NCI-H82 treated with DMSO at 0.1 percent for 48 hours (cell line): ENCODE results near the gene ABLIM2.

ENCODE experiments used
- DNase-seq: peaks from one replicate; lab custom pipeline; 2025; ENCODE audit not compliant: unreplicated experiment; lab: John Stamatoyannopoulos, UW

Gene ABLIM2

DNA sequence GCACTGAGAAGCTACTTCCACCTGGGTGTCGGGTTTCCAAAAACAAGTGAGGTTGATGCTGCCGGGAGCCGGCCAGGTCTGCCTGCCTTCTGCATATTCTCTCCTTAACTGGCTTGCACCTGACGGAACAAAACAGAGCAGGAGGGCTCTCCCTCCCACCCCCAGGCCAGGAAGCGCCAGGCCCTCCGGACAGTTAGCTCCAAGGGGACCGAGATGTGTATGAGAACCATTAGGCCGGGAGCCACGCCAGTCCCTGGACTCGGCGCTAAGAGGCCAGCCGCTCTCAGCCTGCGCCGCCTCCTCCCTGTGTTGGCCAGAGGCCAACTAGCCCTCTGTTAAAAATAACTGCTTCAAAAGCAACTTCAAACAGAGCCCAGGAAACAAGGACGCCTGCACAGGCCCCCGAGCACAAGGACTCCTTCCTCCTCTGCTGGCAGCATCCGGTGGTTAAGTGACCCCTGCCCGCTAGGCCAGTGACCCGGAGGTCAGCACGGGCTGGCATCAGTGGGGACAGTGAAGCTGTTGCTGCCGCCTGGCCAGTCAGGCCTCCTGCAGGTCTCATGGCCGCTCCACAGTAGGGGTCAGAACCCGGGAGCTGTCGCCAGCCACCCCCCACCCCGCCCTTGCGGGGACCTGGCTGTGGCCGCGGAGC is 107.9 kb downstream of the ABLIM2 start:
- DNase-seq = no peak

- DNase-seq = no peak
Observed at GRCh38 chr4:8050180-8050554, 108.4 kb downstream of the ABLIM2 start.

- DNase-seq = no peak
Observed at GRCh38 chr4:8048856-8049676, 109.5 kb downstream of the ABLIM2 start.

DNA sequence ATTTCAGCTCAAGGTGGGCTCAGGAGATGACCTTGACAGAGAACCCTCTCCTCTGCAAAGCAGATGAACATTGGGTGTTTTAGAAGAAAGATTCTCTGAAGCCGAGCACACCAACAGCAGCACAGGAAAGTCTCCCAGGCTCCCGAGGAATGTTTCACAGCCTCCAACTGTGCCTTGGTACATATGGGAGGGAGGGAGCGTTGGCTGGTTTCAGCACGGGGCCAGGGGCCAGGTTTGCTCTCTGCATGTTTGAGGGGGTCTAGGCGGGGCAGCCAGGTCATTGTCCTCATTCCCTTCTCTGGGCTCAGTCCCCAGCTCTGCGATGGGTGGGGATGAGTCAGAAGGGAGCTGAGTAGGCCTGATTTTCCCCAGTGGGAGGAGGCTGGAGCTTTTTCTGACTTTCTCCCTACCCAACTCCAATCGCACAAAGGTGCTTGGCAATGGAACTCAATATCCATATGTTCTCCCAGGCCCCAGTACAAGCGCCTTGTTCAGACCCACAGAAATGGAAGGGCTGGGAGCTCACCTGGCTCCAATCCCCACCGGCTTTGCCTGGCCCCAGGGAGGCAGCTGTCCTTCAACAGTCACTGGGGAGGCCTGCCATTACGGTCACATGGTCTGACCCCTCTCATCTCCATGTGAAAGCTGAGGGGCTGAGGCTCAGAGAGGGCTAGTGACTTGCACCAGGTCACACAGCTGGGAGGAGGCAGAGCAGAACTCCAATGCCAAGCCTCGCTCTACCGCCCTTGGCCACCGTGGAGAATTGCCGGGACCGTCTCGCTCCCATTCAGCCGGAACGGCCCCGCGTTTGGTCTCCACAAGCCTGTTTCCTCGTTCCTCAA is 110.6 kb downstream of the ABLIM2 start:
- no peak for DNase-seq

DNA sequence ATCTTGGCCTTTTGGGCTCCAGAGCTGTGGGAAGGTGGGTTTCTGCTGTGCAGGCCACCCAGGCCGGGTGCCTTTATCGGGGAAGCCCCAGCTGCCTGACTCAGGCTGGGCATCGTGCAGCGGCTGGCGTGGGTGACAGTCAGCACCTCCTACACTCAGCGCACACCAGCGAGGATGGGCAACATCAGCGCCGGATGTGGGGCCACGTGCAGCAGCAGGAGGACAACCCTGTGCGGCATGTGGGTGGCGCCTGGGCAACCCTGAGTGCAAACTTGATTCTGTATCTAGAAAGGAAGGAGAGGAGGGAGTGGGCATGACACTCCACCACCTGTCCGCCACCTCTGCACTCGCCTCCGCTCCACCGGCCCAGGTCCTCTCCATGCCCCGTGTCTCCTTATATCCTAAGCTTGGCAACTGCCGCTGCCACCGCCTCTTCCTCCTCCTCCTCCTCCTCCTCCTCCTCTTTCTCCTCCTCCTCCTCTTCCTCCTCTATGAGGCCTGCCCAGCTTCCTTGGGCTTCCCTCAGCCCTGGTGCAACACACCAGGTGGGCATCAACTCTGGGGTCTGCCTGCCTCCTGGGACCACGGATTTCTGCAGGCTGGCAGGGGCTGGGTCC is 111.6 kb downstream of the ABLIM2 start:
- no peak for DNase-seq

GRCh38 chr4:8045909-8046308 is 112.7 kb downstream of the ABLIM2 start:
- DNase-seq = no peak

GRCh38 chr4:8044699-8045098 is 113.9 kb downstream of the ABLIM2 start:
- peak; percentile 21 for DNase-seq

GRCh38 chr4:8044244-8044643 is 114.4 kb downstream of the ABLIM2 start:
- DNase-seq = no peak

DNA sequence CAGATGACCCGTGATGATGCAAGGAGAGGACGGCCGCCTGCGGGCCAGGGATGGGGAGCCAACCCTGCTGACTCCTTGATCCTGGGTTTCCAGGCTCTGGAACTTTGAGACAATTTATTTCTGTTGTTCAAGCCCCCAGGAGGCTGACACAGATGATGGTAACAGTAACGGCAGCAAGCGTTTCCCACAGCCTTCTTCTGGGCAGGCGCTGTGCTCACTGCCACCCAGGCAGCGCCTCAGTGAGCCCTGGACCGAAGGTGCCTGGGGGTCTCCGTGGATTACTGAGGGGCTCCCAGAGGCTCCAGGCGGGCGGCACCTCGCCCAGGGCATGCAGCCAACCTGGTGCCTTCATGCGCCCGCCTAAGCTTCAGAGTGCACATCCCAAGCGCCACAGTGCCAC is 115.0 kb downstream of the ABLIM2 start:
- no peak for DNase-seq

DNA sequence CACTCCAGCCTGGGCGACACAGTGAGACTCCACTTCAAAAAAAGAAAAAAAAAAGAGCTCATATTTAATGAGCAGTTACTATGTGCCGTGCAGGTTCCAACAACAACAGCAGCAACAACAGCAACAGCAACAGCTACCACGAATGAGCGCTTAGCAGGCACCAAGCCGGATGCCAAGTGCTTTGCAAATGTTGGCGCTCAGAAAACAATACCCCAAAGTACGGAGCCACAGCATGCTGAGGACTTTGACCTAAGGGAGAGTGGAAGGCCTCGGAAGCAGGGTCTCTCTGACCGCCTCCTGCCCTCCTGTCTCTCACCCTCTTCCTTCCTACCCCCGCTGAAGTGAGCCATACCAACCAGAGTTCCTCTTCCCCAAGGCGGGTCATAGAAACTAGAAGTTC is 116.7 kb downstream of the ABLIM2 start:
- DNase-seq = no peak

- DNase-seq = no peak
Observed at GRCh38 chr4:8041172-8041571, 117.4 kb downstream of the ABLIM2 start.

- no peak for DNase-seq
Observed at GRCh38 chr4:8040607-8041006, 118.0 kb downstream of the ABLIM2 start.

DNA sequence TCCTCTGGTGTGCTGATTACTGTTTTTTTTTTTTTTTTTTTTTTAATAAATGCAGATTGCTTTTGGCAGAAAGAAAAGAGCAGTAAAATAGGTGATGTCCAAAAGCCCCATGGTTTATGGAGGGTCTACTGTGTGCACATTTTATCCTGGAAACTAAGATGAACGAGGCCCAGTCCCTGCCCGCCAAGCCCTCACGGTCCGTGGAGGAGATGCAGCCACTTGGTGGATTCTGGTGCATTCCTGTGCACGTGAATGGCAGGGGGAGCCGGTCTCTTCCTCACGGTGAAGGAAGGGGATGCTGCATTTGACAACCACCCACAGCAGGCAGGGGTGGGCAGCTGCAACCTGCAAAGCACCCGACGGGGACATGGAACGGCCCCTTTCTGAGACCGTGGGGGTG is 118.8 kb downstream of the ABLIM2 start:
- no peak for DNase-seq

GRCh38 chr4:8039290-8039689 is 119.3 kb downstream of the ABLIM2 start:
- no peak for DNase-seq

DNA sequence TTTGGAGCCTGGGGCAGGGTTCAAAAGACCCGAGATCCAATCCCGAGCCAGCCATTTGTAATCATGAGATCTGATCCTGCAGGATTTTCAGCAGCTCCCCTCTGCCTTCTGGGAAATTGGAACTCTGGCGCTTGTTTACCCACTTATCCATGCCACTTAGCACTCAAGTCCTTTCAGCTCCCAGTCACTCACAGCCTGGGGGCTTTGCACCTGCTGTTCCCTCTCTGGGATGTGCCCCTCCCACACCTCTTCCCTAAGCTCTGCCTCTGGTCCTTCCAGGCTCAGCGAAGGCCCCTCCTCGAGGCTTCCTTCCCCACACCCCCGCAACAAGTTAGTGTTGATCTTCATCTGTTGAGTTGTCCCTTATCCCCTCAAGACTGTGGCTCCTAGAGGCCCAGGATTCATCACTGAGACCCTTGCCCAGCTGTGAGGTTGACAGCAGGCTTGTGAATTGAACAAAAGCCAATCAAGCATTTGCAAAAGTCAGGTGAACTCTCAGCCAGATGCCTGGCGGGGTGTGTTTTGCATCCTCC is 119.8 kb downstream of the ABLIM2 start:
- DNase-seq = no peak

- no peak for DNase-seq
Observed at GRCh38 chr4:8038083-8038482, 120.5 kb downstream of the ABLIM2 start.

- no peak for DNase-seq
Observed at GRCh38 chr4:8037150-8037769, 121.4 kb downstream of the ABLIM2 start.

DNA sequence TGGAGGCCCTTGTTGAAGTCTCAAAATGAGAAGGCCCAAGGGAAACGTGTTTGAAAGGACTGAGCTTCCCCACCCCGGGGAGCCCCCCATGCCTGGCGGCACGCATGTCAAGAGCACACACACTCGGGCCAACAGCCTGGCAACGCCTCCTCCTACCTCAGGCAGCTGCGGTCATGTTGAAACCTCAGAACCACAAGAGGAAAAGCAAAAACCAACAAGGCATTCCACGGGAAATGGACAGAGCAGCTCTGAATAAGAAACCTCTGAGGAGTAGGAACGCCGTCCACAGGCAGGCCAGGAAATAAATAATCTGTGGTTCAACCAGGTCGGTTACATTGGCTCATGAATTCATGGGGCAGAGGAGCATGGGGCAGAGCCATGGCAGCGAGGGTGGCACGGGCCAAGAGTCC is 123.2 kb downstream of the ABLIM2 start:
- no peak for DNase-seq

DNA sequence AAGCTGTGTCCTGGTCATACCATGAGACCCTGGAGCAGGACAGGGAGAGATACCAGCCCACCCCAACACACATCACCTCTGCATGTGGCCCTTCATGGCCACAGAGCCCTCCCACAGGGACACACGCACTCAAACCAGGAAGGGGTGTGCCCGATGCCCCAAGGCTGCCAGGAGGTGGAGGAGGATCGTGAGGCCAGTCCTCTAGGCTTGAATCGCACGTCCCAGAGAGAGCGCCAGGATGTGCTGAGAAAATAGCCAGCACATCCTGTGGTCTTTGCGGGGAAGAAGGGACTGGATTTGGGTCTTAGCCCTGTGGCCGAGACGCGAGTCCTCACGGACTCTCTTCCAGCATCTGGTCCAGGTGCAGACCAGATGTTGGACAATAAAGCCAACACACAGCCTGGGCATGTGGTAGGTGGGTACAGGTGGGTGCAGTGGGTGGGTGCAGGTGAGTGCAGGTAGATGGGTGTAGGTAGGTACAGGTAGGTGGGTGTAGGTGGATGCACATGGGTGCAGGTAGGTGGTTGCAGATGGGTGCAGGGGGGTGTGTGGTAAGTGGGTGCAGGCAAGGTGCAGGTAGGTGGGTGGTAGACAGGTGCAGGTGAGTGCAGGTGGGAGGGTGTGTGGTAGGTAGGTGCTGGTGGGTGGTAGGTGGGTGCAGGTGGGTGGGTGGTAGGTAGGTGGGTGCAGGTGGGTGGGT is 124.6 kb downstream of the ABLIM2 start:
- no peak for DNase-seq
